HG03442 (cell line): ENCODE results near the gene CCAR1.
"Not testable (repeated sequence)": the region's sequence is repeated elsewhere in the genome, so short reads cannot be mapped to it uniquely, and the experiment has no call there.

Experiments
- ATAC-seq: cut with Tn5 transposase; IDR thresholded peaks from one replicate; pipeline ENCODE4 v1.9.1; 2021; ENCODE audit warnings: mild to moderate bottlenecking, moderate library complexity; ENCODE audit not compliant: unreplicated experiment

CCAR1 gene

DNA sequence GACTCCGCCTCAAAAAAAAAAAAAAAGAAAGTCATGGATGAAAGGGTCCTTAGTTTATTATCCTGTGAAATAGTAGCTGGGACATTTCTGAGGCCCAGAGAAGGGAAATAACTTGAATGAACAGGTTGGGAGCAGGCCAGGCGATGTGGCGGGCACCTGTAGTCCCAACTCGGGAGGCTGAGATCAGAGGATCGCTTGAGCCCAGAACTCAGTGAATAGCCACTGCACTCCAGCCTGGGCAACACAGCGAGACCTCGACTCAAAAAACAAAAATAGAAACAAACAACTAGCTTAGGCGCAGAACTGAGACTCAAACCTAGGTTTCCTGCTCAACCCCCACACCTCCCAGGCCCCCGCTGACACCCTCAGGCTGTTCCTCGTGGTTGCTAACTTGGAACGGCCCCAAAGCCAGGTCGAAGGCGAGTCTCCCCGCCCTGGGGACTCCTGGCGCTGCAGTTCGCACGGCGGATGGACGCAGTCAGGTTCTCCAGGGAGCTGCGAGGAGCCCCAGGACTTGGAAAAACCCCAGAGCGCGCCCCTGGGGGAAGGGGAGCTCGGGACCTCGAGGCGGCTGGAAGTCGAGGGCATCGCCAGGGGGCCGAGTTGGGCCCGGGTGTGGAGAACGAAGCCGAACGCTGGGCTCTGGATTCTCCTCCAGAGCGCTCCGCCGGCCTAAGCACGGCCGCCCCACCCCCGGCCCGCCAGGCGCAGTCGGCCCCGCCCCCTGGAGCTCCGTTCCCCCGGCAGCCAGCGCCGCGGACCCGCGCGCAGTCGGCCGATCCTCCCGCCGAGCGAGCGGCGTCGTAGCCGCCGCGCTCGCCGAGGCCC lies 105.9 kb downstream of the CCAR1 start, which contains the start of gene STOX1:
Gene STOX1 (plus strand): TSS at position 768 of the 828 bp plus-strand sequence. CDS start 93 bp downstream, outside the sequence.
- ATAC-seq = peak; percentile 69

GRCh38 chr10:68827592-68827959 lies 106.5 kb downstream of the CCAR1 start:
- peak; percentile 30 for ATAC-seq

DNA sequence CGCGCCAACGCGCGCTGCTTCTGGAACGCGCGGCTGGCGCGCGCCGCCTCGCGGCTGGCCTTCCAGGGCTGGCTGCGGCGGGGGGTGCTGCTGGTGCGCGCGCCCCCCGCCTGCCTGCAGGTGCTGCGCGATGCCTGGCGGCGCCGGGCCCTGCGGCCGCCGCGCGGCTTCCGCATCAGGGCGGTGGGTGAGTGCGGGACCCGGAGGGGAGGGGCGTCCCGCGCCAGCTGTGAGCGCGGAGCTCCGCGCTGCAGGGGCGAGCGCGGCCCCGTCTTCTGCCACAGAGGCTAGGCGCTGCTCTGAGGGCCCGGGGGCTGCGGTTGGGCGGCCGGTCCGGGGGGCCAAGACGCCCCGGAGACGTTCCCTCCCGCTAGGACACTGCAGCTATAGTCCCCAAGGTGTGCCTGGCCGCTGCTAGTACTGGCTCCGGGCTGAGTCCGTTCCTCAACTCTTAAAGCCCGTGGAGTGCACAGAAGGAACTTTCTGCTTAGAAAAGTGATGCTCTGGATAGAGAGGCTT lies 107.1 kb downstream of the CCAR1 start:
- peak; percentile 30 for ATAC-seq

- ATAC-seq = no peak
Observed at GRCh38 chr10:68828833-68829232, 107.8 kb downstream of the CCAR1 start.

- no peak for ATAC-seq
Observed at GRCh38 chr10:68829521-68829920, 108.5 kb downstream of the CCAR1 start.

DNA sequence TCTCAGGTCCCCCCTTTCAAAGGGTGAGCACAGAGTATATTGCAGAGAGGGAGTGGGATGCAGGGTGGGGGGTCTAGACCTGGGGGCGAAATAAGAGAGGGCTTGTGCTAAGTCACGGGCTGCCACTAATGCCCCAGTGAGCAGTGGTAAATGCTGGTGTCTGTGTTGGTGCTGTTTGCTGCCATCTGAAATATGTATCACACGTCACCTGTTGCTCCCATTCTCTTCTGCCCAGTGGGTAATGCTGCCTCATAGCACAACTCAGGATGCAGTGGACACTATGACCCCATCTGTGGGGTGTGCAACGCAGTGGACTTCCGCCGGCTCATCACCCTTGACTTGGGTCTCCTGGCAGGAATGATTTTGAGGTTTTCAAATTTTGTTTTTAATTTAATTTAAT lies 108.9 kb downstream of the CCAR1 start:
- no peak for ATAC-seq

- ATAC-seq = no peak
Observed at GRCh38 chr10:68831961-68832455, 111.0 kb downstream of the CCAR1 start.

DNA sequence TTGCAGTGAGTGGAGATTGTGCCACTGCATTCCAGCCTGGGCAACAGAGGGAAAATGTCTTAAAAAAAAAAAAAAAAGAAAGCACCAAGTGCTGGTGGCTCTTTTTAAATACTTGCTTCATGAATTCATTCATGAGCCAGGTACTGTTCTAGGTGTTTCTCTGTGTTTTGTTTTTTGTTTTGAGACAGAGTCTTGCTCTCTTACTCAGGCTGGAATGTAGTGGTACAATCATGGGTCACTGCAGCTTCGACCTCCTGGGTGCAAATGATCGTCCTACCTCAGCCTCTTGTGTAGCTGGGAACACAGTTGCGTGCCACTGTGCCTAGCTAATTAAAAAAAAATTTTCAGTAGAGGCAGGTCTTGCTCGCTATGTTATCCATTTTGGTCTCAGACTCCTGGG lies 111.6 kb downstream of the CCAR1 start:
- no peak for ATAC-seq

DNA sequence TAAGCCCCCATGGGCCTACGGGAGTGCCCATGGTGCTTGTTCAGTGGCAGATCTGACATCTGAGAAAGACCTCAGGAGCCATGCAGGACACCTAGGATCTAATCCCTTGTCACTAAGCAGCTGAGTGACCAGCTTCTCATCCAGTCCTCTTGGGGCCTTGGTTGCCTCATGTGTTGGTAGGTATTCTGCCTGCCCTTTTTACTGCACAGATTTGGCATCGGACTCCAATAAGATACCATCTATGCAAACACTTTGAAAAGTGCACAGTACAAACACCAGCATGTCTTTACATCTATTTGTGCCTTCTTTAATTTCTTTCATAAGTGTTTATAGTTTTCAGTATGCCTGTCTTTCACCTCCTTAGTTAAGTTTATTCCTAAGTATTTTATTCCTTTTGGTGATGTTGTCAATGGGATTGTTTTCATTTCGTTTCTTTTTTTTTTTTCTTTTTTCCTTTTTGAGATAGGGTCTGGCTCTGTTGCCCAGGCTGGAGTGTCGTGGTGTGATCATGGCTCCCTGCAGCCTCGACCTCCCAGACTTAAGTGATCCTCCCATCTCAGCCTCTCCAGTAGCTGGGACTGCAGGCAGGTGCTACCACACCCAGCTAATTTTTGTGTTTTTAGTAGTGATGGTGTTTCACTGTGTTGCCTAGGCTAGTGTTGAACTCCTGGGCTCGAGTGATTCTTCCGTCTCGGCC lies 116.7 kb downstream of the CCAR1 start:
- ATAC-seq = no peak

DNA sequence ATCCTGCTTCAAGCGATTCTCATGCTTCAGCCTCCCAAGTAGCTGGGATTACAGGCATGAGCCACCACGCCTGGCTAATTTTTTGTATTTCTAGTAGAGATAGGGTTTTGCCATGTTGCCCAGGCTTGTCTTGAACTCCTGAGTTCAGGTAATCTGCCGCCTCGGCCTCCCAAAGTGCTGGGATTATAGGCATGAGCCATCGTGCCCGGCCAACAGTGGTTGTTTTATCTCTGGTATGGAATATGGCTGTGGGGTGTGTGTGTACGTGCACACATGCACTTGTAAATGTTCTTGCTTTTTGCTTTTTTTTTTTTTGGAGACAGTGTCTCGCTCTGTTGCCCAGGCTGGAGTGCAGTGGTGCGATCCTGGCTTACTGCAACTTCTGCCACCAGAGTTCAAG lies 119.6 kb downstream of the CCAR1 start:
- not testable (repeated sequence) for ATAC-seq
